Gastrocnemius medialis (tissue), 4 donors: ENCODE results near the gene APOBEC2.

Source experiments
- CTCF ChIP-seq, 5 experiments: fragments of 450-650 bp in 3 of 5; fragments of 200-600 bp in 2 of 5; sonication (generic) in 2 of 5; IDR thresholded peaks in 4 of 5; conservative IDR thresholded peaks in 1 of 5; 1 replicate in 4 of 5; 2 replicates in 1 of 5; pipeline ENCODE4 v1.5.1; 2016 to 2019; ENCODE audit warnings: antibody characterized with exemption in 5 of 5, mild to moderate bottlenecking in 3 of 5, moderate library complexity in 3 of 5
- POLR2A ChIP-seq, 2 donors: fragments of 450-650 bp; IDR thresholded peaks; one replicate each; pipeline ENCODE4 v1.6.1; 2017; ENCODE audit warnings: antibody characterized with exemption in 2 of 2, mild to moderate bottlenecking in 2 of 2, moderate library complexity in 2 of 2

- no peak for TF ChIP-seq CTCF (IDR thresholded peaks at IDR 0.05 in 4 of 5, conservative IDR thresholded peaks at IDR 0.05 in 1 of 5)
- TF ChIP-seq POLR2A (IDR thresholded peaks at IDR 0.05): no peak
Measured at GRCh38 chr6:41033776-41034175, 19.2 kb upstream of the APOBEC2 start.
